ENCODE measurements around the gene AIDA. TPM values are rescaled to one million over a fixed set of nuclear protein-coding genes. Genes with fewer than 3 reads are reported as not detected.

Gene AIDA
- polyA plus RNA-seq, 3 donors: 10.0 to 11.7 (median 11.7) TPM

DNA sequence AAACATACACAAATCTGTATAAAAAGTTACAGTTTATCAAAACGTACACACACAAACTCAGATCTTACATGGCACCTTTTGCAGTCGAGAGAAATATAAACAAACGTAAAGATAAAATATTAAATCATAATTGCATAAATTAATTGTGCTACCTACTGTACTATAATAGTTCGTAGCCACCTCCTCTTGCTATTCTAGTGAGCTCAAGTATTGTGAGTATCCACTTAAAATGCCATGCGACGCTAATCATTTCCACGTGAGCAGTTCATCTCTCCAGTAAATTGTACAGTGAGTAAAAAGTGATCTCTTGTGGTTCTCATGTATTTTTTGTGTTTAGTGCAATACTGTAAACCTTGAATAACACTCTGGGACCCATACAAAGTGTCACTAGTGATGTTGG, 88.1 kb downstream of the AIDA start:
- DNase-seq: no peak
- peaks cover 0 to under 1% of the 10 kb centered on the region in 2 donors for H3K27me3 ChIP-seq (ENCODE audit: control insufficient read depth in 2 of 2, insufficient read depth in 2 of 2, low read length in 2 of 2)
- peaks cover 68 to 78% of the 10 kb centered on the region in 2 donors for H3K36me3 Mint-ChIP-seq
- TF ChIP-seq, protein P1, sequence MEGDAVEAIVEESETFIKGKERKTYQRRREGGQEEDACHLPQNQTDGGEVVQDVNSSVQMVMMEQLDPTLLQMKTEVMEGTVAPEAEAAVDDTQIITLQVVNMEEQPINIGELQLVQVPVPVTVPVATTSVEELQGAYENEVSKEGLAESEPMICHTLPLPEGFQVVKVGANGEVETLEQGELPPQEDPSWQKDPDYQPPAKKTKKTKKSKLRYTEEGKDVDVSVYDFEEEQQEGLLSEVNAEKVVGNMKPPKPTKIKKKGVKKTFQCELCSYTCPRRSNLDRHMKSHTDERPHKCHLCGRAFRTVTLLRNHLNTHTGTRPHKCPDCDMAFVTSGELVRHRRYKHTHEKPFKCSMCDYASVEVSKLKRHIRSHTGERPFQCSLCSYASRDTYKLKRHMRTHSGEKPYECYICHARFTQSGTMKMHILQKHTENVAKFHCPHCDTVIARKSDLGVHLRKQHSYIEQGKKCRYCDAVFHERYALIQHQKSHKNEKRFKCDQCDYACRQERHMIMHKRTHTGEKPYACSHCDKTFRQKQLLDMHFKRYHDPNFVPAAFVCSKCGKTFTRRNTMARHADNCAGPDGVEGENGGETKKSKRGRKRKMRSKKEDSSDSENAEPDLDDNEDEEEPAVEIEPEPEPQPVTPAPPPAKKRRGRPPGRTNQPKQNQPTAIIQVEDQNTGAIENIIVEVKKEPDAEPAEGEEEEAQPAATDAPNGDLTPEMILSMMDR (IDR thresholded peaks at IDR 0.05): no peak
- no peak overlapping the region for H2AFZ ChIP-seq (ENCODE audit: insufficient read depth, low read depth, low read length, poor library complexity, severe bottlenecking)
- H3K36me3 ChIP-seq (replicated peaks in 1 of 2; ENCODE audit: control insufficient read depth in 1 of 2, insufficient read depth in 2 of 2, low read length in 2 of 2): peaks cover 64 to 82% of the 10 kb centered on the region in 2 donors
- no peaks in the 10 kb centered on the region for H4K20me1 ChIP-seq (ENCODE audit: insufficient read depth, low read length)
- 100% methylated on average over 3 of the region's 7 CpGs for WGBS (ENCODE audit: insufficient coverage)
- peaks cover 6% of the 10 kb centered on the region for H3K4me1 Mint-ChIP-seq
- intact Hi-C loops (cut with micrococcal nuclease): loop anchor here in 1 of 2 donors (5.0 kb wide), 1 partner anchor 37 kb away; the partner anchor contains the start of gene TAF1A
- no peak overlapping the region for H3K4me2 ChIP-seq (replicated peaks; ENCODE audit: extremely low read depth, low read length, poor library complexity, severe bottlenecking)
- no peak overlapping the region for H3K4me3 ChIP-seq (replicated peaks in 1 of 3; ENCODE audit: low read depth in 2 of 3, low read length in 3 of 3)
- H3K27ac ChIP-seq (ENCODE audit: low read depth in 1 of 2, low read length in 2 of 2): no peak overlapping the region
- H3K79me2 ChIP-seq (ENCODE audit: insufficient read depth, low read length): peaks cover 4% of the 10 kb centered on the region
- H3K27ac Mint-ChIP-seq: no peak overlapping the region
- no peak overlapping the region for H3K4me3 Mint-ChIP-seq
- H3K27me3 Mint-ChIP-seq (ENCODE audit: low read depth in 3 of 3): no peaks in the 10 kb centered on the region
- peaks cover 4% of the 10 kb centered on the region in 2 donors for H3K4me1 ChIP-seq (ENCODE audit: control insufficient read depth in 1 of 2, insufficient read depth in 2 of 2, low read length in 2 of 2)
- no peaks in the 10 kb centered on the region for H3K9me3 Mint-ChIP-seq
- no peaks in the 10 kb centered on the region for H3K9me3 ChIP-seq (replicated peaks in 1 of 2; ENCODE audit: control insufficient read depth in 1 of 2, insufficient read depth in 1 of 2, low read length in 2 of 2)
- H3K9ac ChIP-seq (ENCODE audit: insufficient read depth, low read length, poor library complexity, severe bottlenecking): no peak overlapping the region

DNA sequence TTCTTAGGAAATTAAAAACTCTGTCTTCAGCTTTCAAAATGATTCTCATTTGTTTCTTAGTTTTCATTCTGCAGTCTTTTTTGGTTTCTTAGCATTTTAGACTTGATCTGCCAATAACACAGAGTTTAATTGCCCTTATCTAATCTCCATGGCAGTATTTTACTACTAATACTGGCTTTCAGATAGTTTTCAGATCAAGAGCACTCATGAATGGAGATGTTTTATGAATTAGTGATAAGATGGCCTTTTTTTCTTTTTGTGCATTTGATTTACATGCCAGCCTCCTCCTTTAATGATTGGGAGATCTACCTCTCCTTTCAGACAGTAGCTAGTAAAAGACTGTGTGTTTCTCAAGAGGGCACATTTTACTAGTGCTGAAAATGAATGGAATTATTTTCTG, 88.8 kb downstream of the AIDA start:
- H3K9me3 ChIP-seq (replicated peaks in 1 of 2; ENCODE audit: control insufficient read depth in 1 of 2, insufficient read depth in 1 of 2, low read length in 2 of 2): no peaks in the 10 kb centered on the region
- no peak overlapping the region for H3K4me3 ChIP-seq (replicated peaks in 1 of 3; ENCODE audit: low read depth in 2 of 3, low read length in 3 of 3)
- intact Hi-C loops (cut with micrococcal nuclease): loop anchor here in 1 of 2 donors (5.0 kb wide), 1 partner anchor 36 kb away; the partner anchor contains the start of gene TAF1A
- no peak for DNase-seq
- H3K36me3 ChIP-seq (replicated peaks in 1 of 2; ENCODE audit: control insufficient read depth in 1 of 2, insufficient read depth in 2 of 2, low read length in 2 of 2): peaks cover 58 to 75% of the 10 kb centered on the region in 2 donors
- H4K20me1 ChIP-seq (ENCODE audit: insufficient read depth, low read length): no peaks in the 10 kb centered on the region
- H3K4me2 ChIP-seq (replicated peaks; ENCODE audit: extremely low read depth, low read length, poor library complexity, severe bottlenecking): no peak overlapping the region
- peaks cover 7% of the 10 kb centered on the region for H3K79me2 ChIP-seq (ENCODE audit: insufficient read depth, low read length)
- peaks cover 13% of the 10 kb centered on the region for H3K4me1 Mint-ChIP-seq
- H3K27ac Mint-ChIP-seq: no peak overlapping the region
- H3K27me3 Mint-ChIP-seq (ENCODE audit: low read depth in 3 of 3): peaks cover 0 to 3% (median 0%) of the 10 kb centered on the region in 3 donors
- no peak overlapping the region for H3K4me3 Mint-ChIP-seq
- no peak overlapping the region for H3K9ac ChIP-seq (ENCODE audit: insufficient read depth, low read length, poor library complexity, severe bottlenecking)
- H3K4me1 ChIP-seq (ENCODE audit: control insufficient read depth in 1 of 2, insufficient read depth in 2 of 2, low read length in 2 of 2): peaks cover 11 to 12% of the 10 kb centered on the region in 2 donors
- peaks cover 0 to 6% of the 10 kb centered on the region in 2 donors for H3K27me3 ChIP-seq (ENCODE audit: control insufficient read depth in 2 of 2, insufficient read depth in 2 of 2, low read length in 2 of 2)
- no peak overlapping the region for H2AFZ ChIP-seq (ENCODE audit: insufficient read depth, low read depth, low read length, poor library complexity, severe bottlenecking)
- no peaks in the 10 kb centered on the region for H3K9me3 Mint-ChIP-seq
- TF ChIP-seq, protein P1 (IDR thresholded peaks at IDR 0.05): no peak
- peaks cover 61 to 70% of the 10 kb centered on the region in 2 donors for H3K36me3 Mint-ChIP-seq
- no peak overlapping the region for H3K27ac ChIP-seq (ENCODE audit: low read depth in 1 of 2, low read length in 2 of 2)

All from CD14-positive monocyte (primary cell).